Hematopoietic multipotent progenitor cell treated with erythropoietin and hydrocortisone succinate and interleukin-3 and kit ligand, for 6 days (in vitro differentiated cells): Measurements from ENCODE around the gene KRT27.
"Not testable (repeated sequence)": the region's sequence is repeated elsewhere in the genome, so short reads cannot be mapped to it uniquely, and the experiment has no call there.

Experiments used
- DNase-seq: peaks from one replicate; pipeline ENCODE4 v3.0.0-alpha.2; 2015

KRT27 gene, protein sequence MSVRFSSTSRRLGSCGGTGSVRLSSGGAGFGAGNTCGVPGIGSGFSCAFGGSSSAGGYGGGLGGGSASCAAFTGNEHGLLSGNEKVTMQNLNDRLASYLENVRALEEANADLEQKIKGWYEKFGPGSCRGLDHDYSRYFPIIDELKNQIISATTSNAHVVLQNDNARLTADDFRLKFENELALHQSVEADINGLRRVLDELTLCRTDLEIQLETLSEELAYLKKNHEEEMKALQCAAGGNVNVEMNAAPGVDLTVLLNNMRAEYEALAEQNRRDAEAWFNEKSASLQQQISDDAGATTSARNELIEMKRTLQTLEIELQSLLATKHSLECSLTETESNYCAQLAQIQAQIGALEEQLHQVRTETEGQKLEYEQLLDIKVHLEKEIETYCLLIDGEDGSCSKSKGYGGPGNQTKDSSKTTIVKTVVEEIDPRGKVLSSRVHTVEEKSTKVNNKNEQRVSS

DNA sequence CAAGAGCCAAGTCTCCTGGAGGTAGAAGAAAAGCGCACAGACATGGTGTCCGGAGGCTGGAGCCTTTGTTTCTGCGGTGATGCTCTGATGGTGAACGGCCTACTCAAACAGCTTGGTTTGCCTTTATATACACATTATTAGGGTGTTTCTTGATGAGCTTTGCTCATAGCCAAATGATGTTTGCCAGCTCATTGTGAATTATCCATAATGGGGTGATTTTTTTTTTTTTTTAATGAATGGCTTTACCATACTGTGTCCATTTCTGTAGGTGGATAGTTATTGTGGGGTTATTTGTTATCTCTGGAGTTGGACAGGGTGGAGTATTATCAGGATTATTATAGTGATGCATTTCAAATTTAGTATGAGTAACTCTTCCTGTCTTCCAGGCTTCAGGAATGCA is at the start of gene KRT27:
TSS of gene KRT27 (minus strand) at position 101 of the 400 bp plus-strand sequence. CDS start at position 44, 57 bp downstream.
- no peak for DNase-seq

DNA sequence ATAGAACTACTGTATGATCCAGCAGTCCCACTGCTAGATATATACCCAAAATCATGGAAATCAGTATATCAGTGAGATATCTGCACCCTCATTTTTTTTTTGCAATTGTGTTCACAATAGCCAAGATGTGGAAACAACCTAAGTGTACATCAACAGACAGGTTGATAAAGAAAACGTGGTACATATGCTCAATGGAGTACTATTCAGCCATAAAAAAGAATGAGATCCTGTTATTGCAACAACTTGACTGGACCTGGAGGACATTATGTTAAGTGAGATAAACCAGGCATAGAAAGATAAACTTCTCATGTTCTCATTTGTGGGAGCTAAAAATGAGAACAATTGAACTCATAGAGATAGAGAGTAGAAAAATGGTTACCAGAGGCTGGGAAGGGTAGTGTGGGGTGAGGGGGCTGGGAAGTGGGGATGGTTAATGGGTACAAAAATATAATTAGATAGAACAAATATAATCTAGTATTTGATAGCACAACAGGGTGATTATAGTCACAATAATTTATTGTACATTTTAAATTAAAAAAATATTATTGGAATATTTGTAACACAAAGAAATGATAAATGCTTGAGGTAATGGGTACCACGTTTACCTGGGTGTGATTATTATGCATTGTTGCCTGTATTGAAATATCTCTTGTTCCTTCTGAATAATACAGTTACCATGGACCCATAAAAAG is 47.9 kb upstream of the KRT27 start:
- no peak for DNase-seq

DNA sequence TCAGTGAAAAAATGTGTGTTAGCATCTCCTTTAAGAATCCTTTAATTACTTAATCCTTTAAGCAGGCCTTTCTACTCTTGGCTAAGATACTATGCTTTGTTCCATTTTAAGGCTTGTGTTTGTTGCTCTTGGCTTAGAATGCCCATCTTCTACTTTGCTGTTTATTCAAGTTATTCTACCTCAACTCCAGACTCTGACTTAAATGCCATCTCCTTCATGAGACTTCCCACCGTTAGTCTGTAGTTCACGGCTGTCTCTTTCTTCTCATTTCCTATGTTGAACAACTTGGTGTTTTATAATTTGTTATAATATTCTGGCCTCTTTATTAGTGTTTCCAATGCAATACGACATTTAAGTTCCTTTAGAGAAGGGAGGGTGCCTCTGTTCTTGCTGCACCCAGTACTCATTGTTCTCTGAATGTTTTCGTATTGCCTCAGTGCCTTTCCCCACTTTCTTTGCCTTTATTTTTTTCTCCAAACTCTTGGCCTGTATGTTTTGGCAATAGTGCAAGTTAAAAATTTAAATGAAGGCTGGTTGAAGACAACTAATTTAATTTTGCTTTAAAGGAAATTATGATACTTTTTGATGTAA is 46.2 kb upstream of the KRT27 start:
- DNase-seq, result no peak

DNA sequence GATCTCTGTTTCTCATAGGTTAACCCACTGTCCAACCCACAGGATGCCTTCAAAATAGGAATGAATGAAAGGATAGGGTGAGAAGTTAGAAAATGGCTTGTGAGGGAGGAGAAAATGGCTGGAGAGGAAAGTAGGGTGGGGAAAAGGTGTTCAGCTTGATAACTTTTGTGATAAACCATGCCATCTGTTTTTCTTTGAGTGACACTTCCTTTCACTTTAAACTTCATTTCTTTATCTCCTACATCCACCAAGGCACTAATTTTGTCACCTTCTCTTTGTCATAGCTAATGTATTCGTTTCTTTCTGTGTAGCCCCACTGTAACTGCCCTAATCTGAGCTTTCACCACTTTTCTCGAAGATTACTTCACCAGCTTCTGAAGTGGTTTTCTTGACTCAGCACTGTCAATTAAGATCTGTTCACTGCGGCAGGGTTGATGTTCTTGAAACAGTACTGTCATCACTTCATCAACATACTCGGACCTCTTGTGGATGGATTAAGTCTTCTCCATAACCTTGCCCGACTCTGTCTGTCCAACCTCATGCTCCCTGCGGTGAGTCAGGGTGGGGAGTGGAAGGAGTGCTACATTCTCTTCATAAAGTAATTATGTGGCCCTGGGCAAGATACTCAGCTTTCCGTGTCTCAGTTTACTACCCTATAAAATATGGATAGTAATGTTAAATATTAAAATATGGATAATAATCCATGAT is 45.5 kb upstream of the KRT27 start:
- peak; percentile 60 for DNase-seq

DNA sequence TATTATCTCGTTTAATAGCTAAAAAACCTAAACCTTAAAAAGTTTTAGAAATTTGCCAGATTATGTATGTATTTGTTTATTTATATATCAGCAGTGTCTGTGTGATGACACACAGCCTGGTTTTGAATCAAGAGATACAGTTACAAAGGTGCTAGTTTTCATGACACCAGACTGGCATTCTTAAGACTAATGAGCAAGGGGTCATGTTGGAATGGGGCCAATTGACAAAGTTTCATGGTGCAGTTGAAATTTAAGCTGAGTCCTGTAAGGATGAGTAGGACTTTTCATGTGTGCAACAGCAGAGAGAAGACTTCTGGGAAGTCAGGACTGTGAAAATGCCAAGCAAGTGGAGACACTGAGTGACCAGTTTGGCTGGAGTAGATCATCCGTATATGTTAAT is 43.2 kb upstream of the KRT27 start:
- DNase-seq, result no peak

DNA sequence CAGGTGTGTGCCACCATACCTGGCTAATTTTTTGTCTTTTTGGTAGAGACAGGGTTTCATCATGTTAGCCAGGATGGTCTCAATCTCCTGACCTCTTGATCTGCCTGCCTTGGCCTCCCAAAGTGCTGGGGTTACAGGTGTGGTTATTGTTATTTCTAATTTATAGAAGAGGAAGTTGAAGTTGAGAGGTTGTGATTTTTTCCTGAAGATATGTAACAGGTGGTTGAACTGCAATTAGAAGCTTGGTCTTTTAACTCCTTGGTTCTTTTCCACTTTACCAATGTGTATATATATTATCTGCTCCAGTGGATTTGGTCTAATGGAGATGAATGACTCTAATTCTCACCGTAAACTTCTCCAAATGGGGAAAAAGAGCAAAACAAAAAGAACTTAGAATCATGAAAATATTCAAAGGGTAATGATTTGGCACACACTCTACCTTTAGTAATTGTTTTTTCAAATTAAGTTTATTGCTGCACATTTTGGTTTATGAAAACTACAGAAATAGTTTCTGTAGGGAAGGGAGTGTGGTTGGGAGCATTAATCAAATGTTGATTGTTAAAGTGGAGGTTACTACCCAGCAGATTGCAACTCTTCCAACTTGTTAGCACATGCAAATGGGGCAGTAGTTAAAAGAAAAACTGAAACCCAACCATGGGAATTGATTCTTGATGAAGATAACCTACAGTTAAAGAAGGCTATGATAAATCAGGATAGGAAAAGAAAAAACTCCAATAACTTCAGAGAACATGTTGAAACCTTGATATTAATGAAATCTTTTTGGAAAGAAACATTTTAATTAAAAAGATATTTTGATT is 41.9 kb upstream of the KRT27 start:
- DNase-seq, result no peak

DNA sequence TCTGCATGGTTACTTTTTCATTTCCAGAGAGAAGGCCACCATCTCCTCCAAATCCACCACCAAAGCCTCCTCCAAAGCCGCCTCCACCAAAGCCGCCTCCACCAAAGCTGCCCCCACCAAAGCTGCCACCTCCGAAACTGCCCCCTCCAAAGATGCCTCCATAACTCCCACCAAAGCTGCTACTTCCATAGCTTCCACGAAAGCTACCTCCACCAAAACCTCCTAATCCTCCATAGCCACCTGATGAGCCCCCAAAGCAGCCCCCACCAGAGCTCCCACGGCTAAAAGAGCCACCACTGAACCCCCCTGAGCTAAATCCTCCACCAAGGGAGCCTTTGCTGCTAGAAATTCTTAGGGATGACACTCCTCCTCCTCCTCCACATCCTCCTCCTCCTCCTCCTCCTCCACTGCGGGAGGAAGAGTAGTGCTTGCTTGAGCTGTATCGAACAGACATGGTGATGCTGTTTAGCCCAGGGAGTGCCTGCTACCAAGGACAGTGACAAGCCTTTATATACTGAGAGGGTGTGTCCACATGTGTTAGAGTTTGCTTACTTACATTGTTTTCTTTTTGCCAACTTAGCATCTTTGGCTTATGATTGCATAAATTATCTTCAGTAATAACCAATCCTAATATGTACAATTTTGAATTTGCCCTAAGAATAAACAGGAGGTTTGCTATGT is 39.9 kb upstream of the KRT27 start, which contains the start of gene KRT10:
TSS of gene KRT10 (minus strand) at position 483 of the 681 bp plus-strand sequence. CDS start at position 454, 29 bp downstream.
- peak; percentile 7 for DNase-seq

DNA sequence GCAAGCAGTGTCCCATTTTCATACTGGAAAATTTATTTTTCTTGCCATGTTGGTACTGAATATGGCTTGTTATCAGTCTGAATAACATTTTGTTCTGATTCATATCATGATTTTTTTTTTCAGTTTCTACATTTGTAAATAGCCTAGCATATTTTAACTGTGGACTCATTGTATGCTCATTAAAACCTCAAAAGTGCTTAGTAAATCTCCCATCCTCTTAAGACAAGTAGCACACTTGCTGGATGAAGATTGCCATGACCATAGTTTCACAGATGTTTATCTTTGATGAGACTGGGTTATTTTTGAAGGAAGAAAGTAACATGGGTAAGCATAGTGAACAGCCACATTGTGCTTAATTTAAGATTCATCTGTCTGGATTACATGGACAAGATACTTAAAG is 39.2 kb upstream of the KRT27 start:
- DNase-seq, result no peak

DNA sequence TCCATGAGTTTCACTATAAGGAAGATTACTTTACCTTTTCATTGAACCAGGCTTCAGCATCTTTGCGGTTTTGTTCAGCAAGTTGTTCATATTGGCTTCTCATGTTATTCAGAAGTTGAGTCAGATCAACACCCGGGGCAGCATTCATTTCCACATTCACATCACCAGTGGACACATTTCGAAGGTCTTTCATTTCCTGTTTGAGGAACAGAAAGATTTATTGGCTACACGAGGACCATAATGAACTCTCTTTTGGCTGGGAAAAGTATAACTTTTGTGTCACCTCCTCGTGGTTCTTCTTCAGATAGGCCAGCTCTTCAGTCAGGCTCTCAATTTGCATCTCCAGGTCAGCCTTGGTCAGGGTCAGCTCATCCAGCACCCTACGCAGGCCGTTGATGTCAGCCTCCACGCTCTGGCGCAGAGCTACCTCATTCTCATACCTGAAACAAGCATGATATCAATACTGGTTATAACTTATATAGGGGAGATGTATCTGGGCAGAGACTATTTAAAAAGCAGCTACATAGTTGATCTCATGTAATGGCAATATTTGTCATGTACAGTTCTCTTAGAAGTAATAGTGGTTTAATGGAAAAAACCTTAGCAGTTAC is 38.0 kb upstream of the KRT27 start:
- no peak for DNase-seq

DNA sequence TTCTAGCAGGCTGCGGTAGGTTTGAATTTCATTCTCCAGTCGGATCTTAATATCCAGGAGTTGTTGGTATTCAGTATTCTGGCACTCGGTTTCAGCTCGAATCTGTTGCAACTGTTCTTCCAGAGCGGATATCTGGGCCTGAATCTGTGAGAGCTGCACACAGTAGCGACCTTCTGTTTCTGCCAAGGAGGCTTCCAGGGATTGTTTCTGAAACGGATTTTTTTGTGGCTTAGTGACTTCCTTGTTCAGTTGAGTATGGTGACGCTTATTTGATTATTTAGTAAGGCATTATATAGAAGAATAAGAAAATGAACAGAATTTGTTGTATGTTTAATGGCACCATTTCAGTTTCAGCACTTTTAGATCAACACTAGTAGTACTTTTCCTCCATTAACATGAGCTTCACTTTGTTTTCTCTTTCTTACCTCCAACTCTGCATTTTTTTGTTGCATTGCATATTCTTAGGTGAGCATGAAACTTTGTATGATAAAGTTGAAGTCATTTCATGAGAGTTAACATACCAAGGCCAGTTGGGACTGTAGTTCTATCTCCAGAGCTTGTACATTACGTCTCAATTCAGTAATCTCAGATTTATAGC is 37.3 kb upstream of the KRT27 start:
- DNase-seq, result peak; percentile 5

DNA sequence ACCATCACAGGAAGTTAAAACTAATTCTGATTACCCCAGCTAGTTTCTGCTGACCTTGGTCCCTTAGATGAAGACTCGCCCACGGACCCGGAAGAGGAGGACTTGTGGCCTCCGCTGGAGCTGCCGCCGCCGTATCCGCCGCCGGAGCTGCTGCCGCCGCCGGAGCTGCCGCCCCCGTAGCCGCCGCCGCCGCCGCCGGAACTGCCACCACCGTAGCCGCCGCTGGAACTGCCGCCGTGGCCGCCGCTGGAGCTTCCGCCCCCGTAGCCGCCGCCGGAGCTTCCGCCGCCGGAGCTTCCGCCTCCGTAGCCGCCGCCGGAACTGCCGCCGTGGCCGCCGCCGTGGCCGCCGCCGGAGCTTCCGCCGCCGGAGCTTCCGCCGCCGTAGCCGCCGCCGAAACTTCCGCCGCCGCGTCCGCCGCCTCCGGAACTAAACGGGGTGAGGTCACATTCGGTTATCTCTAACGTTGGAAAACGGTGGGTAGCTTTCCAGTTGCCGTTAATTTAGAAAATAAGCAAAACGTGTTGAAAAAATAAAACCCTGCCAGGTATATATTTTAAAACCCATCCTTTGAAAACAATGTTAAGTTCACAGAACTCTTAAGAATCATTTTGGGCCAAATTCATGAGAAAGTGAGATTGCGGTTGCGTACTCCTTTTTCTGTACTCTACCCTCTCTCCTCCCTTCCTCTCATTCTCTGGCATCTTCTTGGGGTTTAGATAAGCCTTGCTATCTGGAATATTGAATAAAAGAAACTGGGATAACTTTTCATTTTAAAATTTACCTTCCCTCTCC is 36.6 kb upstream of the KRT27 start:
- peak; percentile 86 for DNase-seq

DNA sequence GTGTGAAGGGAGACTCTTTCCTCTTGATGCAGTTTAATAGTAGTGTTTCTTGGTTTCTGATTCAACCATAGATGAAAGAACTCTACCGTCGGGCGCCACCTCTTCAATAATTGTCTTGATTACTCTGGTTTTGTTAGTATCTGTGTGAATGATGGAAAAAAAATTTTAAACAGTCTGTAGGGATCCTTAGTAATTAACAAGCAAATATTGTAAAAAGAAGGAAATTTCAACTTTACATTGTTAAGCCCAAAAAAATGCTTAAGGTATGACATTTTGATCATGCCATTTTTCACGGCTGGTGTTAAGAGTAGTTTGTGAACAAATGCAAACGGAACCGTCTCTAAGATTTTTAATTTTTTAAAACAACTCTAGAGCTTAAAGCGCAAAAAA is 36.0 kb upstream of the KRT27 start:
- peak; percentile 37 for DNase-seq

DNA sequence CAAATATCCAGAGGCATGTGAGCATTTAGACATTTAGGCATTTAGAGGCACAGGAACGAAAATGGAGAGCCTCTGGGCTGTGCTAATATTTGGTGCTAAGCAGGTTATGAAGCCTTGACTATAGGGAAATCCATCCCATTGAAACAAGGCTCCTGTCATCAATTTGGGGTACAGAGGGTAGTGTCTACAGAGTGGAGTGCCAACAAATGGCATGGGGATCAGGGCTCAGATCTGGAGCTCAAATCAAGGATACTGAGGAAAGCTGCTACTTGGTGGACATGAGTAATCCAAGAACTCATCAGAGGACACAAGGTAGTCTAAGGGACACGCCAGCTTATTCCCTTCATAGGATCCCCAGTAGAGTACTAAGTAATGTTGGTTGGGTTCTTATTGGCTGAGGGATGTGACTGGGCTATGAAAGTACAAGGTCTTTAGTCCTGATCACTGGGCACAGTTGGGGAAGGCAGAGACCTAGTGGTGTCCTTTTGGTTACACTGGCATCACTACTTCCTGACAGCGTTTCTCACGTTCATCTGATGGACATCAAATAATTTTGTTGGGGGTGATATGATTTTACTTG is 34.8 kb upstream of the KRT27 start:
- DNase-seq, result no peak

DNA sequence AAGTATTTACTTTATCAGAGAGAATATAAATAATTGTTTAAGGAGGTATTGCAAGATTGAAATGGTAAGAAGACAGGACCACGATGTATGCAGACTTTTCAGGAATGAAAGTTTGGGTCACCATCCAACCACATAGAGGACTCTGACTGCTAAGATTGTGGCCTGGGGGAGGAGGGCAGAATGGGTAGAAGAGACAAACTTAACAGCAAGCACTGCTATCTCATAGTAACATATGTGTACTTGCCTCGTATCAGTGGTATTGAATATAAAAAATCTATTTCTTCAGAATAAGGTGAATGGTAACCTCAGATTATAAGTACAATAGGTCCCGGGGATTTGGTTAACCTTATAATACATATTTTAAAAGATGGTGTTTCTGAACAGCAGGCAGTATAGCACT is 34.2 kb upstream of the KRT27 start:
- no peak for DNase-seq

DNA sequence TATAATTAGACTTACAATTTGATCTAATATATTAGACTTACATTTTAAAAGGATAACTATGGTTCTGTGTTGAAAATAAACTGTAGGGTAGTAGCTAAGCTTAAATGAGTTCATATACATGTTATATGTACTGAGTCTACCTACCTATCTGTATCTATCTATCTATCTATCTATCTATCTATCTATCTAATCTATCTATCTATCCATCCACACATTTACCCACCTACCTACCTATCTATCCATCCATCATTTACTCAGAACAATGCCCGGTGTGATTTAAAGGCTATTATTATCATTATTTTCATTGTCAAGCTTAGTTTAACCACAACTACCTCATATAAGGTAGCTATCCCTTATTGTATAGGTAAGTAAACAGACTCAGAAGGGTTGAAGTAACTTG is 33.0 kb upstream of the KRT27 start:
- no peak for DNase-seq

DNA sequence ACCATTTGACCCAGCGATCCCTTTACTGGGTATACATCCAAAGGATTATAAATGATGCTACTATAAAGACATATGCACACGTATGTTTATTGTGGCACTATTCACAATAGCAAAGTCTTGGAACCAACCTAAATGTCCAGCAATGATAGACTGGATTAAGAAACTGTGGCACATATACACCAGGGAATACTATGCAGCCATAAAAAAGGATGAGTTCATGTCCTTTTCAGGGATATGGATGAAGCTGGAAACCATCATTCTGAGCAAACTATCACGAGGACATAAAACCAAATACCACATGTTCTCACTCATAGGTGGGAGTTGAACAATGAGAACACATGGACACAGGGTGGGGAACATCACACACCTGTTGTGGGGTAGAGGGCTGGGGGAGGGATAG is 32.3 kb upstream of the KRT27 start:
- not testable (repeated sequence) for DNase-seq

DNA sequence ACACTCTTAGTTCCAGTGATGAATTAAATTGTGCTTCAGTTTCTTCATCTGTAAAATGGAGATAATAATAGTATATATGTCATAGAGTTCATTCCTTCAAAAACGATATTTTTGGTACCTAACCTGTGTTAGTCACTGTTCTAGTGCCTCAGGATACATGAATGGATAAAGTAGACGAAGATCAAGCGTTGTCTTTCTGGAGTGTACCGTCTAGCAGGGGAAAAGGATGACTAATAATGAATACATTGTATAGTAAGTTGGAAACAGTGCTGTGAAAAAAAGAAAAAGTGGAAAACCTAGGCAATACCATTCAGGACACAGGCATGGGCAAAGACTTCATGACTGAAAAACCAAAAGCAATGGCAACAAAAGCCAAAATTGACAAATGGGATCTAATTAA is 31.5 kb upstream of the KRT27 start:
- no peak for DNase-seq

DNA sequence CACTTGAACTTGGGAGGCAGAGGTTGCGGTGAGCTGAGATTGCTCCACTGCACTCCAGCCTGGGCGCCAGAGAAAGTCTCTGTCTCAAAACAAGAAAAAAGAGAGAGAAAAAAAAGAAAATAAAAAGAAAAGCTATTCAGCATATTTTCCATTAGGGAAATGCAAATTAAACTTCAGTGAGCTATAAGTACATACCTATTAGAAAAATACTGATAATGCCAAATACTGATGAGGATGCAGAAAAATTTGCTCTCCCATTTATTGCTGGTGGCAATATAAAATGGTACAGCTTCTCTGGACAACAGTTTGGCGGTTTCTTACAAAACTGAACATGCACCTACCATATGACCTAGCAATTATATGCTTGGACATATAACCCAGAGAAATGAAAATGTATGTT is 30.3 kb upstream of the KRT27 start:
- DNase-seq, result no peak

DNA sequence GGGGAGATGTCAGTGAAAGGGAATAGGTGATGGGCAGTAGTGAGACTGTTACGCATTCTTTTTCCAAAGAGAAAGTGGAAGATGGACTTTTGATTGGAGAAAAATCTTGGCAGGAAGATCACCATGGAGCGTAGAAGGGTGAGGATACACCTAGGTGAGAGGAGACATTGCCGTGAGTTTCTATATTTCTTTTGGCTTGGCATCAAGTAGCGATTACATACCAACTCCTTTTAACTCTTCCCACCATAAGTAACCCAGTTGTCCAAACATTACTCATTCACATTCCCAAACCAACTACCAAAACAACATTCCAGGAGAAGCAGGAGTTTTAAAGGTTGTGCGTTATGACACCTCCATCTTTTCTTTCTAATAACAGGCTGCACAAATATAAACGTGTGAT is 28.1 kb upstream of the KRT27 start:
- DNase-seq, result no peak
